NCI-H69 (cell line): ENCODE results near the gene S100B.

ENCODE experiments used
- DNase-seq: peaks from one replicate; lab custom pipeline; 2025; lab: John Stamatoyannopoulos, UW

Gene S100B

DNA sequence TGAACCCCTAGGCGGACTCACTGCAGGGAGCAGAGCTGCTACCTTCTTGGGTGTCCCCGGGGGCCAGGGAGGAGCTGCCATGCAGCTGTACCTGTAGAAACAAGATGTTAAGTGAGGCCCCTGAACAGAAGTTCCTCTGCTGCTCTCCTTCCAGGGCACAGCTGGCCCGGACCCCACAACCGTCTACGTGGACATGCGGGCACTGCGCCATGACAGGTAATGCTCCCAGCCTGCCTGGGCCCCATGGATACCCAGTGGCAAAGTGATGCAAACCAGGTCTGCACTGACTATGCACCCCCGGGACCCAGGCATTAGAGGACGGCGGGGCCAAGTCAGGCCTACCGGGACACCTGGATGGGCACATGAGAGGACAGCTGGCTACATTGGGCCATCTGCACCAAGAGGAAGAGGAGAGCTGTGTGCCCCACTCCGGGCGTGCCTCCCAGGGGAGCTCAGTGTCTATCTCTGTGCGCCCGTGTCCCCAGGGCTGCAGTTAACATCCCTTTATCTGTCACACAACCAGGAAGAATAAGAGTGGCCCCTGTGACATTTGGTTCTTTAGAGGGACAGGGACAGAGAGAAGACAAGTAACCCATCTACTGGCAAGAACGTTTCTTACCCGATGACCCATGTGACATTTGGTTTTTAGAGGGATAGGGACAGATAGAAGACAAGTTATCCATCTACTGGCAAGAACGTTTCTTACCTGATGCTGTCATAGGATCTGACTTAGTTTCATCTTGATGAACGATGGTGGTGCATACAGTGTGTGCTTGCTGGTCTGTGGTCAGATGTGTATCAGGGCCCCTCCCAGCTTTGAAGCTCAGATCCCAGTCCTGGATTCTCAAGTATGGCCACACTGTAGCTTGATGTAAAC, 44.1 kb downstream of the S100B start:
- DNase-seq: no peak

DNA sequence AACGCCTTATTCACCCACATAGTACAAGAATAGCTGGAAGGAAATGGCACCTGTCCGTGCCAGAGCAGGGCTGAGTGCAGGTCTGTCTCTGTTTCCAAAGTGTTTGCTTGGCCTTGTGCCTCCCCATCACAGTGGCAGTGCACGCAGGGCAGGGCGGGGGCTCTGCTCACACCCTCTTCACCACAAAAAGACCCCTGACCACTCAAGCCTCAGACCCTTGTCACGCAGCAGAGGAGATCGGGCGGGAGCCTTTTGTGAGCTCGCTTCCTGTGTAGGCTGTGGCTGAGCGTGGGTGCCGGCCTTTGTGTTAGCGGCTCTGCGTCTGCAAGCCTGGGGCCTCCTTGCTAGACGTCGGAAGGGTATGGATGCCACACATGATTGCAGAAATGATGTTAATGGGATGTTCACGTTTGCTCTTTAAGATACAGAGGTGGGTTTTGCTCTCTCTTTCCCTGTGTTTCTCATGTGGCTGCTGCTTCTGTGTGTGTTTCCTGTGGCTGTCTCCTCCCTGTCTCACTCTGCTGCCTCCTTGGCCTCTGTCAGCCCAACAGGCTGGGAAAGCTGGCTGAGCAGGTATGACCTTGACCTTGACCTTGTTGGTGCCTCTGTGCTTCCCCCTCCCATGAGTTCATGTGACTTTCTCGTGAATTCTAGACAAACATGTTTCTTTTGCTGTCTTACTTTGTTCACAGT, 45.4 kb downstream of the S100B start:
- DNase-seq: no peak

DNA sequence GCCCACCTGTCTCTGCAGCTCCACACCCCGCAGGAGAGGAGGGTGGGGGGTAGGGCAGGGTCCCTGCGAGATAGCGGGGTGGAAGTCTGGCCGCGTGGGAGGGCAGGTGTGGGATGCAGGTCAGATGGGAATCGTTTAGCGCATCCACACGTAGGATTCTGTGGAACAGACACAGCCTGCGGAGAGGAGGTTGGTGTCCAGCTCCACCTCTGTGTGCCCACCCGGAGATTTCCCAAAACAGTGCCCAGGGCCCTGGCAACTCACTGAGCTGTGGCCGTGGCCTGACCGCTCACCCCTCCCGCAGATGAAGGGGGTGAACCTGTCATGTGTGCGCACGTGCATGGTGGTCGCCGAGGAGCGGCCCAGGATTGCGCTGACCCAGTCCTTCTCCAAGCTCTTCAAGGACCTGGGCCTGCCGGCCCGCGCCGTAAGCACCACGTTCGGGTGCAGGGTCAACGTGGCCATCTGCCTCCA, 46.9 kb downstream of the S100B start:
- no peak for DNase-seq

DNA sequence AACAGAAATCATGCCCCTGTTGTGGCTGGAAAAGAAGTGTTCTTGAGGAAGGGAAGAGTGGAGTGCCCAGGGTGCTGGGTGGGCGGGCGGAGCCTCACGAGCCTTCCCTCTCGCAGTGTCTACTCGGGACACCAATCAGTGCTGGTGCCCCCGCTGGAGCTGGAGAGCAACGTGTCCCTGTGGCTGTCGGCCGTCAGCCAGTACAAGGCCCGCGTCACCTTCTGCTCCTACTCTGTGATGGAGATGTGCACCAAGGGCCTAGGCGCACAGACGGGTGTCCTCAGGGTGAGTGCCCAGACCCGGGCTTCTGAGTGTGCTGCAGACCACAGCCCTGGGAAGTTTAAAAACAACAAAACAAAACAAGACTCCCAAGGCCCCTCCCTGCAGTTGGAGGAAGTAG, 47.4 kb downstream of the S100B start:
- no peak for DNase-seq

DNA sequence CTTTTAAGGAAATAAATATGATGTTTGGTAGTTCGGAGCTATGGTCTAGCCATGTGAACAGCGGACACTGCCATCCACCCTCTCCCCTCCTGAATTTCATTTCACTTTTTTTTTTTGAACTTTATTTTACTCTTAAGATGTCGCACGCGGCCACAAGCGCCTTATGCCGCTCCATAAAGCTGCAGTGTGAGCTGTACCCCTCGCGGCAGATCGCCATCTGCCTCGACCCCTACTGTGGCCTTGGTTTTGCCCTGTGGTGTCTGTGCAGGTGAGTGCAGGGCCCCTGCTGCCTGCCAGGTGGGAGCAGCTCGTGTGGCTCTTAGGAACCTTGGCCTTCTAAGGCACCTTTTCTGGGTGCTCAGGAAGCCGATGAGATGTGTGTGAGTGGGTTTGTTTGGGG, 48.1 kb downstream of the S100B start:
- DNase-seq: no peak

DNA sequence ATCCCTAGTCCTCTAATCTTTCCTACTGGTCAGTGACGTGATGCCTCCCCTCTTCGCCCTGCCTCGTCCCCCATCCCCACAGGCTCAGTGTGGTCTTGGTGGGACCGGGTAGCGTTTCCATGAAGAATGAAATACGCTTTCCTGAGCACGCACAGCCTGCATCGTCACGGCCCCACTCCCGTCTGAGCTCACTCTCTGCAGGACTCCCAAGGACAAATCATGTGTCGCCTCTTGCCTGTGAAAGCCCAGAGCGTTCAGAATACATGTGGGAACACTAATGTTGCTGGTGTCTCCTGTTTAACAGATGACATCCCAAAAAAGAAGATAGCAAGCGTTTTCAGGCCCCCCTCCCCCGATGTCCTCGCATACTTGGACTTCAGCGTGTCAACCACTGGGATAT, 49.2 kb downstream of the S100B start:
- DNase-seq: no peak

DNA sequence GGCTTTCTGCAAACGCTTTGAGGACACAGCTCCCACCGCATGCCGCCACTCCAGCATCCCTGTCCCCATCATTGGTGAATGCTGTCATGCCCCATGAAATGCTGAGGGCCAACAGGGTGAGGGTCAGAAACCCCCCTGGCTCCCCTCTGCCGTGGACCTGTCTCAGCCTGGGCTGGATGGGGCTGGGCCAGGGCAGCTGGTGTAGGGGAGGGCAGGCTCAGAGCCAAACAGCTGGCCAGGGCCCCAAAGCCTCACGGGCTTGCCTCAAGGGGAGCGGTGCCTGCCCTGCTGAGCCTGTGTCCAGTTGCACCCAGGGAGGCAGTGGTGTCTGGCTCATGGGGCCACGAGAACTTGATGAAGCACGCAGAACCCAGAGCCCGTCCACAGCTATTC, 49.7 kb downstream of the S100B start:
- DNase-seq: no peak

DNA sequence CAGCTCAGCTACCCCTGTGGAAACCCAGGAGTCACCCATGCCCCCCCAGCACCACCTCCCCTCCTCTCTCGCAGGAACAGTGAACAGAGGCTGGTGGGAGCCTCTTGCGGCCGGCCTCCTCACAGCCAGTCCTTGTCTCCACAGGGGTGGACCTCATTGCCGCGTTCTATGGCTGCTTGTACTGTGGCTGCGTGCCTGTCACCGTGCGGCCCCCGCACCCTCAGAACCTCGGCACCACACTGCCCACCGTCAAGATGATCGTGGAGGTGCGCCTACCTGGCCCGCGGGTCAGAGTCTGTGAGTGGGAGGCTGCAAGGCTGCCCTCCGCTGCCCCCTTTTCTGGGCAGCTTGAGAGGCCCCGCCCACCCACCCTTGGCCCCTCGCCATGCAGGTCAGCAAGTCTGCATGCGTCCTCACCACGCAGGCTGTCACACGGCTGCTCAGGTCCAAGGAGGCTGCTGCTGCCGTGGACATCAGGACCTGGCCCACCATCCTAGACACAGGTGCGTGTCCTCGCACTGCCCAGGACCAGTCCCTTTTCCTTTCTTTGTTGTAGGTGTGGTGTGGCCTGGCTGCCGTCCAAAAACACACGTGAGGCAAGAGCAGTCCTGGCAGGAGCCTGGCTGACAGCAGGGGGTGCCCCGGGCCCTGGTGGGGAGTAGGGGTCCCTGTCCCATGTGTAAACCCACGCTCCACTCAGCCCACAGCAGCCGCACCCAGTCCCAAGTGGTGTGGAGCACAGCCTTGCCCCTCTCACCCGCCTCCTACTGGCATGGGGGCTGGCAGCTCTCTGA, 50.3 kb downstream of the S100B start:
- DNase-seq: peak; percentile 5

DNA sequence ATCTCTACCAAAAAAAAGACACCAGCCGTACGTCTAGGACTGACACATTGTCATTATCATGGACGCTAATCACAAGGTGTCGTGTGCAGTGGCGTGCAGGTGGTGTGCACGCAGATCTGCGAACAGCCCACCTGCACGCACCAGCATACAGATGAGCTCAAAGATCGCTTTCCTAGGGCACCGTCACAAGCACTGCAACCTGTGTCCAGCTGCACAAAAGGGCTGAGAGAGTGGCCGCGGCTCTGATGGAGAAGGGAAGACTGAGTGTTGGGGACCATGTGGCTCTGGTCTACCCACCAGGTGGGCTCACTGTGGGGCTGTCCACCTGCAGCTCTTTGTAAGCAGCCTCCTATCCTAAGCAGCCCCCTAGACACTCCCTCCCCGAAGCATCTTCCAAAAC, 50.9 kb downstream of the S100B start:
- no peak for DNase-seq

DNA sequence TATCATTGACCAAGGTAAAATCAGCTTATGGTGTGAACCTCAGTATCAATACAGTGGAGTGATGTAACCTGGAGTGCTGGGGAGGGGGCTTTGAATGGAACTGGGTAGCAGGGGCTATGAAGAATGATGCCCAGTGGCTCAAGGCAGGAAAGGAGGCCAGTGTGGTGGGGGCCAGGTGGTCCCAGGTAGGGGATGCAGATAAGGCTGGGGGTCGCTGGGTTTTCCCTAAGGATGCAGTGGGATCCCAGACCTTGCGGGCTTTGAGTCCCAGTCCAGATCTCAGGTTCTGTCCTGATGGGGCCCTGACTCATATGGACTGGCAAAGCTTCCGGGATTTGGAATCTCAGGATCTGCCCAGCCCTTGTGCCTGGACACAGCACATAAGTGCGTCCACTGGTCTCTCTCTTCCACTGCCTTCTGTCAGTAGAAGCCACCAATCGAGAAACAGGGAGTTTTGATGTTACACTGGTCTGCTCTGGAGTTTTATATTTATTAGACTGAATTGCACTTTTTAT, 52.0 kb downstream of the S100B start:
- no peak for DNase-seq

DNA sequence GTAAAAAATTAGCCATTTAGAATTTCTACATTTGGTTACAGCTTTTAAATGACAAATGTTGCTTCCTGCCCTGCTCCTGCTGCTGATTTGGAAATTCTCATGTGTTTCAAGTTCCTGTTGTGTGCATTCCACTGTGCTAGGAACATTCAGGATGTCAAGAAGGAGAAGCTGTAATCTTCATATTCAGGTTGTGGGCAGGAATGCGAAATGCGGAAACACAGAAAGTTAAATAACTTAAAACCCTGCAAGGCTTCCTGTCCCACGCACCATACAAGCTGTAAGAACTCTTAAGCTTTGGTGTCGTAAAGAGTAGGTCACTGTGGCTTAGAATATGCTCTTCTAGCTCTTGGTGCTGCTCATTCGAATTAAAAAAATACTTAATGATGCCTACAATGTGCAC, 52.6 kb downstream of the S100B start:
- no peak for DNase-seq

DNA sequence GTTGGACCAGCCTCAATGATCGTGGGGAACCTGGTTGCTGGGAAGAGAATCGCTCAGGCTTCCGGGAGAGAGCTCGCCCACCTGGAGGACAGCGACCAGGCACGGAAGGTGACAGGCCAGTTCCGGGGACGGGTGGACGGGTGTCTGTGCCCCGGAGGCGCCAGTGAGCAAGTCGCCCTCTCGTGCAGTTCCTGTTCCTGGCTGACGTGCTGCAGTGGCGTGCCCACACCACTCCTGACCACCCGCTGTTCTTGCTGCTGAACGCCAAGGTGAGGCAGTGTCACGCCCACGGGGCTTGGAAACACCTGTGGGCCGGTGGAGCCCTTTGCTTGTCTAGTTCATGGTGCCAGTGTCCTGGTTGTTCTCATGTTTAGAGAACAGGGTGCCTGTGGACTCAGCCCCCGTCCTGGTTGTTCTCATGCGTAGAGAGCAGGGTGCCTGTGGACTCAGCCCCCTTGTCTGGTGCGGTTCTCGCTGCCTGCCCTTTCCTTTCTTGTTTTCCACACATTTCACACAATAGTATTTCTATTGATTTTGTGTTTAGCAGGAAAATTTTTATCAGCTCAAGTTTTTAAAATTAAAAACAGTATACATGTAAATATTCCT, 53.1 kb downstream of the S100B start:
- DNase-seq: no peak

DNA sequence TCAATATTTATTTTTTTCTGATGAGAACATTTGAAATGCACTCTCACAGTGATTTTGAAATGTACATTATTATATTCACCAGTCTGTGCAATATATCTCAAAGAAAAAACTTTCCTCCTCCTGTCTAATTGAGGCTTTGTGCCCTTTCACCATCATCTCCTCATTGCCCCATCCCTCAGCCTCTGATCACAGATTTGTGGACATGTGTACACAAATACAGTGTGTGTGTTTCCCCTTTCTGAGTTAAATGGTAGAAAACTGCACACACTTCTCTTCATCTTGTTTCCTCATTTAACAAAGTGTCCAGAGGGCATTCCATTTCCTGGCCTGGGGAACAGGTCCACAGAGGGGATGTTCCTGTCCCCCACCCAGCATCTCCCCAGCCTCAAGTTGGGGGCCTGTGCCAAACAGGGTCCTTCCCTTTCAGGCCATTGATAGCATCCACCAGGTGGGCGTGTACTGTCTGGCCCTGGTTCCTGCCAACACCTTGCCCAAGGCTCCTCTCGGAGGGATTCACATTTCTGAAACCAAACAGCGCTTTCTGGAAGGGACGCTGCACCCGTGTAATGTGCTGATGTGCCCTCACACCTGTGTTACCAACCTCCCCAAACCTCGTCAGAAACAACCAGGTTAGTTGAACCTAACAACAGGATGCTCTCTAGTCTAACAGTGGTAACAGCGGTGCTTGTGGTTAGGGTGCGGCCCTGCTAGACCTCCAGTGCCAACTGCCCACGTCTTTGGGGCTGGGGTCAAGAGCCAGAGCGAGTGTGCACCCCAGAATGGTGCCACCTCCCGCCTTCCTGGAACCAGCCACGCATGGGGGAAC, 54.6 kb downstream of the S100B start:
- DNase-seq: no peak

DNA sequence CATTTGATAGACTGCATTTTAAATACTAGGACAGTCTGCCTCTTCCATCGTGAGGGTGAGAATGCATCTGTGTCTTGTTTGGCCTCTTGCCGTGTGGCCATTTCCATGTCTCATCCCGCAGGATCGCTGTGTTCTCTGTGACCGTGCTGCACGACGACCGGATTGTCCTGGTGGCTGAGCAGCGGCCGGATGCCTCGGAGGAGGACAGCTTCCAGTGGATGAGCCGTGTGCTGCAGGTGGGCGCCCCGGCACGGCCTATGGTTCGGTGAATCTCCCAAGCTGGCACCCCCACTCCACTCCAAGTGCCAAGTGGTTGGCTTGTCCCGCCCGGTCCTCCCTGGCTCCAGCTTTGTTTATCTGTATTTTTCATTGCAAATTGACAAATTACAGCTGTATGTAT, 55.2 kb downstream of the S100B start:
- no peak for DNase-seq
